HepG2 (cell line): Measurements from ENCODE around the gene ABHD3. TPM values are rescaled to one million over a fixed set of nuclear protein-coding genes. Genes with fewer than 3 reads are reported as not detected.

ENCODE experiments used
- BHLHE40 ChIP-seq: IDR thresholded peaks from 2 replicates; pipeline ENCODE4 v1.6.1; 2011; ENCODE audit warnings: low read length, improper control_type of control experiment
- SMYD3 ChIP-seq: sonication (generic); formaldehyde crosslinking; IDR thresholded peaks from 2 replicates; pipeline ENCODE4 v1.8.1; 2023; ENCODE audit warnings: mild to moderate bottlenecking, missing genetic modification reagents
- TFDP1 ChIP-seq: IDR thresholded peaks from 2 replicates; pipeline ENCODE4 v1.6.1; 2016; ENCODE audit warnings: missing compliant biosample characterization, missing genetic modification reagents, borderline replicate concordance
- TFE3 ChIP-seq: IDR thresholded peaks from 2 replicates; pipeline ENCODE4 v1.6.1; 2016
- ZBED4 ChIP-seq: sonication (generic); formaldehyde crosslinking; IDR thresholded peaks from 2 replicates; pipeline ENCODE4 v1.4.0; 2020; ENCODE audit warnings: missing genetic modification reagents, borderline replicate concordance
- ZFAT ChIP-seq: sonication (generic); formaldehyde crosslinking; conservative IDR thresholded peaks from 2 replicates; pipeline ENCODE4 v1.8.1; 2023; ENCODE audit warnings: missing genetic modification reagents, inconsistent platforms
- ZNF496 ChIP-seq: sonication (generic); formaldehyde crosslinking; IDR thresholded peaks from 2 replicates; pipeline ENCODE4 v1.8.1; 2023; ENCODE audit warnings: mild to moderate bottlenecking, moderate library complexity, missing genetic modification reagents; ENCODE audit not compliant: insufficient replicate concordance
- polyA plus RNA-seq, 8 experiments: library from polyadenylated mRNA; depleted of rRNA in 3 of 8; stranded (reverse) in 7 of 8; unstranded in 1 of 8; fragments of >200 nt; fragmentation: Illumina TruSeq in 4 of 8; extraction: Trizol in 4 of 8; gene quantifications; 2 replicates each; pipeline versions ENCODE4 v1.2.1 to v1.2.3, GENCODE V29; 2011 to 2016; ENCODE audit warnings: low read depth in 4 of 8, missing spikeins in 1 of 8, mixed read lengths in 1 of 8; ENCODE audit not compliant: insufficient read depth in 1 of 8
- total RNA-seq, 5 experiments: library from RNA; depleted of rRNA; stranded (reverse); fragments of >200 nt; fragmentation: Illumina TruSeq; extraction: Trizol; gene quantifications; 2 replicates each; pipeline ENCODE4 v1.2.3, GENCODE V29; 2016; ENCODE audit warnings: low read depth in 1 of 5

ABHD3 gene
- total and polyA plus RNA-seq, 2 of the 13 experiments (the other 11 are each of a cell fraction or from before 2014, with no cell fraction given) = 32.1 to 40.2 TPM

- TF ChIP-seq BHLHE40 (no peak), ZFAT (CRISPR knock-in tag) (no peak), ZBED4 (no peak), ZNF496 (CRISPR knock-in tag) (no peak), TFDP1 (CRISPR knock-in tag) (no peak), TFE3 (CRISPR knock-in tag) (no peak), SMYD3 (CRISPR knock-in tag) (no peak)
Measured at GRCh38 chr18:21672521-21673267, 31.9 kb downstream of the ABHD3 start (continued).
